Germinal center (tissue), 1 donor: ENCODE data around the gene ABCD1.
"Not testable (repeated sequence)": the region's sequence is repeated elsewhere in the genome, so short reads cannot be mapped to it uniquely, and the experiment has no call there.

Experiments
- DNase-seq: peaks from one replicate; pipeline ENCODE4 v3.0.0; 2012; ENCODE audit warnings: mixed read lengths, low spot score

Gene ABCD1

DNA sequence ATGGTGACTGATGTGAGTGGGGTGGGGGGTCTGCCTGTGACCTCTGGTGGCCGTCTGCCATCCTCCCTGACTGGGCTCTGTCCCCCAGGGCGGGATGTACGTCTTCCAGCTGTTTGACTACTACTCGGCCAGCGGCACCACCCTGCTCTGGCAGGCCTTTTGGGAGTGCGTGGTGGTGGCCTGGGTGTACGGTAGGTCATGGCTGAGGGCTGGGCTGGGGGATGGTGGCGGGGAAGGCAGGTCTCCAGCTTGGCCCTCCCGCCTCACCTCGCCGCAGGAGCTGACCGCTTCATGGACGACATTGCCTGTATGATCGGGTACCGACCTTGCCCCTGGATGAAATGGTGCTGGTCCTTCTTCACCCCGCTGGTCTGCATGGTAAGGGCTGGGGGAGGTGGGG, 30.4 kb upstream of the ABCD1 start:
- not testable (repeated sequence) for DNase-seq

DNA sequence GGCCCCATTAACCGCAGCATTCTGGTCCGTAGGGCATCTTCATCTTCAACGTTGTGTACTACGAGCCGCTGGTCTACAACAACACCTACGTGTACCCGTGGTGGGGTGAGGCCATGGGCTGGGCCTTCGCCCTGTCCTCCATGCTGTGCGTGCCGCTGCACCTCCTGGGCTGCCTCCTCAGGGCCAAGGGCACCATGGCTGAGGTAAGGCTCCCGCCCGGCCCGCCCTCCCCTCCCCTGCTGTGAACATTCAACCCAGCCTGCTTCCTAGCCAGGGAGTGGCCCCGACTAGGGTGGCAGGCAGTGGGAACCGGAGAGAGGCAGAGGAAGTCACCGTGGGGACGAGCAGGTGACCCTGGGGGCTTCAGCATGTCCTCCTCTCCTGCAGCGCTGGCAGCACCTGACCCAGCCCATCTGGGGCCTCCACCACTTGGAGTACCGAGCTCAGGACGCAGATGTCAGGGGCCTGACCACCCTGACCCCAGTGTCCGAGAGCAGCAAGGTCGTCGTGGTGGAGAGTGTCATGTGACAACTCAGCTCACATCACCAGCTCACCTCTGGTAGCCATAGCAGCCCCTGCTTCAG, 29.9 kb upstream of the ABCD1 start:
- no peak for DNase-seq

DNA sequence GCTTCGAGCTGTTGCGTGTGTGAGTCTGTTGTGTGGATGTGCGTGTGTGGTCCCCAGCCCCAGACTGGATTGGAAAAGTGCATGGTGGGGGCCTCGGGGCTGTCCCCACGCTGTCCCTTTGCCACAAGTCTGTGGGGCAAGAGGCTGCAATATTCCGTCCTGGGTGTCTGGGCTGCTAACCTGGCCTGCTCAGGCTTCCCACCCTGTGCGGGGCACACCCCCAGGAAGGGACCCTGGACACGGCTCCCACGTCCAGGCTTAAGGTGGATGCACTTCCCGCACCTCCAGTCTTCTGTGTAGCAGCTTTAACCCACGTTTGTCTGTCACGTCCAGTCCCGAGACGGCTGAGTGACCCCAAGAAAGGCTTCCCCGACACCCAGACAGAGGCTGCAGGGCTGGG, 28.6 kb upstream of the ABCD1 start:
- DNase-seq: no peak

DNA sequence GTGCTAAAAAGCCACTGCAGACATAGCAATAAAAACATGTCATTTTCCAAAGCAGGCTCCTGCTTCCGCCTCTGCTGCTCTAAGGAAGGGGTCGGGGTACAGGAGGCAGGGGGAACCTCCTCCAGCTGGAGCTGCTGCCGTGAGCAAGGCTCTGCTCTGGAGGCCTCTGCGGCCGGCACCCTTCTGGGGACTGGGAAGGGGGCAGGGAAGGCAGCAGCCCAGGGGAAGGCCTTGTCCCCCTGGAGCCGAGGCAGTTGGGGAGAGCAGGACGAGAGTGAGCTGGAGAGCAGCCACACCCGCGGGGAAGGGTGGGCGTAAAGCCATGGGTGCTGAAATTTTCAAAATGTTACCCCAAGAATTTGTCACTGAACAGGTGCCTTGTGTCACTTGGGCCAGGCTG, 28.1 kb upstream of the ABCD1 start:
- DNase-seq: not testable (repeated sequence)

DNA sequence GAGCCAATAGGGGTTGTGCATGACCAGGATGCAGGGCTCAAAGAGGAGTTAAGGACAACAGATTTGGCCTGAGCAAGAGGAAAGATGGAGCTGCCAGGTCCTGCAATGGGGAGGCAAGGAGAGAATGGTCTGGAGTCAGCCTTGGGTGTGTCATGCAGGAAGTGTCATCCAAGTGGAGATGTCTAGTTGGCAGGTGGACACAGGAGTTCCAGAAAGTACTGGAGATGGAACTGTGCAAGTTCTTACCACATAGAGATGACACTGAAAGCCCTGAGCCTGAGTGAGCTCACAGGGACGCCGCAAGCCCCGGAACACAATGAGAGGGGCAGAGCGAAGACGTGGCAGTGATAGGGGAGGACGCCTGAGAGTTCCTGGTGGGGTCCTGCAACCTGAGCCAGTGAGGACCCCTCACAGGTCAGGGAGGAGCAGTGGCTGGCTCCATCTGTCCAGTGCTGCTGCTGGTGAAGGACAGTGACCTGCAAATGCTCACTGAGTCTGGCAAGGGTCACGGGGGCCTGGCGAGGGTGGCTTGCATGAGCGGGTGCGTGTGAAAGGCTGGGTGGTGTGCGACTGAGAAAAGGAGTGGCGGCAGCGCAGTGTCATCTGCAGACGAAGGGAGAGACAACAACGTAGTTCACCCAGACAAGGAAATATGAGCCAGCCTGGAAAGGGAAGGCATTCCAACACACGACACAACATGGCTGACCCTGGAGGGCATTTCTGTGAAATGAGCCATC, 27.5 kb upstream of the ABCD1 start:
- DNase-seq: not testable (repeated sequence)

DNA sequence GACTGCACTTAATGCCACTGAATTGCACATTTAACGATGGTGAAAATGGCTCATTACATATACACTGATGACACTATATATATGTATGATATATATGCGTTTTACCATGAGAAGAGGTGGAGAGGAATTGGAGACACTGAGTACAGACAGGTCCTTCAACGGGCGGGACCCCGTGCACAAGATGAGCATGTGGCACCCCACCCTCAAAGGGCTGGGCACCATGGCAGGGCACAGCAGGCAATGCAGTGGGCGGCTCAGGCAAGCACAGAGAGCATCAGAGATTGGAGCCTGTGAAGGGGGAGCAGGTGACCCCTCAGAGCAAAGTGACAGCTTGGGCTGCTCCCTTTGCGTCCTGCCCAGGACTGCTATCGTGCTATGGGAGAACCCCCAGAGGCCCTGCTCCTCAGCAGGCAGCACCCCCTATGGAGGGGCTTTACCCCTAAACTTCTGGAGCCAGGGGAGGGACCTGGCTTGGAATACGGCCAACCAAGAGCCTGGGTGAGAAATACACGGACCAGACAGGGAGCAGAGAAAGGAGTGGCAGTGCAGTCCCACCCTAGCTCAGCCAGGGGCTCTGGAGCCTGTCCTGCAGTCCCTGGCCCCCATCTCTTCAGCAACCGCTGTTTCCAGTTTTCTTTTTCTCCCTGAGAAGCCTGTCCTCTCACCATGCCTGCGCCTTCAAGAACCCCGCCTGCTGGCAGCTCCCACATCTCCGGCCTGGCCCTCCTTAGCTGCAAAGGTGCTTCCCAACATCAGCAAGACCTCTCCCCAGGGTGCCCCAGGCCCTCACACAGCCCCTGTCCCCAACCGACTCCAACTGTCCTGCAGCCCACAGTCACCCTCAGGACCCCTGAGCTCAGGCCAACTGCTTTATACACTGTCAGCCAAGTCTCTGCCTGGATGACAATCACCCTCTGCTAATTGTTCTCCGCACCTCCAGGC, 26.5 kb upstream of the ABCD1 start:
- DNase-seq: no peak

DNA sequence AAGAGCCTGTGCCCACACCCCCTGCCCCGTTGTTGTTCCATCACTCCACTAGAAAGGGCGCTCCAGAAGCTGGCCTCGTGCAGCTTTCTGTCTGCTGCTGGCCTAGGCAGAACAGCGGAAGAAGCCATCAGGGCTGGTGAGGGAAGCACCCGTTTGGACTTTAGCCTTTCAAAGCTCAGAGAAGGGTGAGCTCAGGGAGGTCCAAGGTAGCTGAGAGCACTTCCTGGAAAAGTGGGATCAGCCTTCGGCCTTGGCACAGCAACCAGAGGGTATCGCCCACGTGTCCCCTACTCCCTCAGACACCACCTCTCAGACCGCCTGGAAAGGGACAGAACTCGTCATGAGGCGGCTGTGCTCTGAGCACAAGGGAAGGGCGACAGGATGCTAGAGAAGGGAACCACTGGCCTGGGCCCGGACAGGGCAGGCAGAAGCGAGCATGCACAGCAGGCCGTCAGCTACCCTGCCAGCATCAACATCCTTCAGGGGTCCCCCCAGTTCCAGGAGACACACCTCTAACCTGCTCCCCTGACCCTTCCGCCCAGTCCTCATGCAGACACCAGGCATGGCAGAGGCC, 25.4 kb upstream of the ABCD1 start:
- not testable (repeated sequence) for DNase-seq

DNA sequence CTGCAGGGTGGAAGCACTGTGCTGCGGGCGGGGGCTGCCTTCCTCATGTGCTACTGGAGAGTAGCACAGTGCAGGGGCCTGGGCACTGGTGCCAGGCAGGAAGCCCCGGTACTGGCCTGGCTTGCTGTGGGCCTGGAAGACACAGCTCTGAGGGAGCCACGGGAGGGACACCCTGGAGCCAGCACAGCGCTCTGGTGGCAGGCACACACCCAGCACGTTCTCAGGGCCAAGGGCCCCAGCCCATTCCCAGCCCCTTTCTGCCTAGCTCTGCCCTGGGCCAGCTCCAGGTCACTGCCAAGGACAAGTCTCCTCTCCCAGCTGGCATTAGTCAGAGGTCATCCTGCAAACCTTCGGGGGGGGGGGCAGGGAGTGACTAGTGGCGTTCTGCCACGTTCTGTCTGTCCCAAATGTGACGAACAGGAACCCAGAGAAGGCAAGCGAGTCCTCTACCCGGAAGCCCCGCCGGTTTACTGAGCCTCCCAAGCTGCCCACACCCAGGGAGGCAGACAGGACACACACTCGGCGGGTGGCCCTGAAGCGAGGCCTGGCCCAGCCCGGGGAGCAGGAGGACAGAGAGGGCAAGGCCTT, 24.8 kb upstream of the ABCD1 start:
- DNase-seq: not testable (repeated sequence)

DNA sequence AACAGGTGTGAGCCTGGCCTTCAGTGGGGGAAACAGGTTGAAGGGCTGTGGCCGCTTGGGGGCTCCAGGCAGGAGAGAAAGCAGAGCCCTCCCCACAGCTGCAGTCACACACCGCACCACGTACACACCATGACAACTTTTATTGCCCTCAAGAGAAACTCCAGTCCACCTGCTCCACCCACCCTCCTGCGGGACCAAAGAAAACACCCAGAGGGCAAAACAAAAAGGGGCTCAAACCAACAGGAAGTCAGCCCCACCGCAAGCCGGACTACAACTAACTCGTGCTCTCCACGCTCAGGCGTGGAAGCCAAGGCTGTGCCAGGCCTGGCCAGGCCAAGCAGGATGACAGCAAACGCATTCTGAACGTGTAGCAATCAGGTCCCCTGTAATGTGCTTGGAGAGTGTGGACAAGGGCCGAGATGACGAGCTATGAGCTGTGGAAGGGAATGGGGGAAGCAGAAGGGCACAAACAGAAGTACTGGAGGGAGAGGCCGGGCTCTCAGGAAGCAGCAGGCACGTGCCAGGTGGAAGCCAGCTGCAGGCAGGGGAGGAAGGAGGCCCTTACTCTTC, 24.2 kb upstream of the ABCD1 start:
- no peak for DNase-seq

DNA sequence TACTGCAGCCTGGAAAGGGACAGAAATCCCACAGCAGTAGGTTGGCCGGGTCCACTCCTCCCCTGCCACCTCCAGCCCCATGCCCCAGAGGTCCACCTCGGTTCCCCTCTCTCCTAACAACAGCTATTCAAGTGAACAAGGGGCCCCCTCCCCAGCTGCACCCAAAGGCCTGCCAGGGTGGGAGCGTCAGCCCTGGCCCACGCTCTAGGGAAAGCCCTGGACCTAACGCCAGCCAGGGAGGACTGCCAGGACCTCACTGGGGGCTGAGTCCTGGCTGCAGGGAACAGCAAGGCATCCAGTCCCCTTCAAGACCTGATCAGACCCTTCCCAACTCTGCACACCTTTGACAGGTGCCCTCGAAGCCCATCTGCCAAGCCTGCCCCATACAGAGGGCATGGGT, 23.7 kb upstream of the ABCD1 start:
- DNase-seq: no peak

DNA sequence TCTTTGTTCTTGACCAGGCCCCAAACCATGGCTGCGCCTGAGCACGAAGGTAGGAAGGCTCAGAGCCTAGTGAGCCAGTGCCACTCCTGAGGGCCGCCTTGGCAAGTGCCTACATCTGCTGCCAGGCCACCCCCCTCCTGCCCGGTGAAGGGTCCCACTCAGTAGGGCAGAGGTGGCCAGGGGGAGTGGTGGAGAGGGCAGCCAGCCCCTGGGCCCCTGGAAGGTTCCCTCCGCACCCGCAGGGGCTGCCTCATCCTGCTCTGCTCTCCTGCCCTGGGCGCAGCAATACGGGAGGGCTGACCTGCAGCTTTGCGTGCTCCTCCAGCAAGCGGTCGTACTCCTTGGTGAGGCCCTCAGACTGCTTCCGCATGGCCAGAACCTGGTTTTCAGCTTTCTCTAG, 22.9 kb upstream of the ABCD1 start:
- DNase-seq: no peak

DNA sequence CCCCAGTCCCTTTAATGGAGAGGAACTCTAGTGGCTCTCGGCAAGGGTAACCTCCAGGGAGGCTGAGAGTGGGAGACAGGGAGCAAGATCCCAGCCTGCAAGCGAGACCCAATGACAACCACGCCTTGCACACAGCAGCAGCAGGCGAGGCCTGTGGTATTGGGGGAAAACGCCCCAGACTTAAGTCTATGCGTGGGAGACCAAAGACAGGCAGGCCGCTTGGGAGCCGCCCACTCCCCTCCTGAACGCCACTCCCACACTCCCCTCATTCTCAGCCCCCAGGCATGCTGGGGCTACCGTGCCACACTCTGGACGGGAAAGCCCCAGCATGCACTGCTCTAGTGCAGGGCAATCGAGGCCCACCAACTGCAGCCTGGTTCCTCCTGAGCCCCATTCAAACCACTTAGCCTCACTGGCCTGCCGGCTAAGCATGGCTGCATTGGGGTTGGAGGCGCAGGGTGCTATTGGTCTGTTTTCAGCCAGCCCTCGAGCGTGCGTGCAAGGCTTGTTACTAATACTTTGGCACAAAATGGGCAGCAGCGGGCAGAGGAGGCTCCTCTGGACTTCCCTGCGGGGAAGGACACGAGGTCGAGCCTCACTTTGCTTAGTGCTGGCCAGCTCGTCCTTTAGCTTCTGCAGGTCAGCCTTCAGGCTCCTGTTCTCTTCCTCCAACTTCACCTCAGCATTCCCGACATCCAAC, 22.2 kb upstream of the ABCD1 start:
- no peak for DNase-seq

DNA sequence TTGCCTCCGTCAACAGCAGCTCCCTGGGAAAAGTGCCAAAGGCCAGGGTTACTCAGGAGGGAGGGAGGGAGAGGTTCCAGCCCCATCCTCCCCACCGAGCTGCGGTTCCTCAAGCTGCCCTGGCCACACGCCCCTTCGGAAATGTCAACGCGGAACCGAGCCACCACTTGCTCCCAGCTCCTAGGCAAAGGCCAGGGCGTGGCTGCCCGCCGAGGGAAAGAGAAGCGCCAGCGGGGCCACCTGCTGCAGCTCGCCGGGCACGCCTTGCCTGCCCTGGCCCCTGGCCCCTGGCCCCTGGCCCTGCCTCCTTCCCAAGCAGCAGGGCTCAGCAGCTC, 21.7 kb upstream of the ABCD1 start:
- no peak for DNase-seq

DNA sequence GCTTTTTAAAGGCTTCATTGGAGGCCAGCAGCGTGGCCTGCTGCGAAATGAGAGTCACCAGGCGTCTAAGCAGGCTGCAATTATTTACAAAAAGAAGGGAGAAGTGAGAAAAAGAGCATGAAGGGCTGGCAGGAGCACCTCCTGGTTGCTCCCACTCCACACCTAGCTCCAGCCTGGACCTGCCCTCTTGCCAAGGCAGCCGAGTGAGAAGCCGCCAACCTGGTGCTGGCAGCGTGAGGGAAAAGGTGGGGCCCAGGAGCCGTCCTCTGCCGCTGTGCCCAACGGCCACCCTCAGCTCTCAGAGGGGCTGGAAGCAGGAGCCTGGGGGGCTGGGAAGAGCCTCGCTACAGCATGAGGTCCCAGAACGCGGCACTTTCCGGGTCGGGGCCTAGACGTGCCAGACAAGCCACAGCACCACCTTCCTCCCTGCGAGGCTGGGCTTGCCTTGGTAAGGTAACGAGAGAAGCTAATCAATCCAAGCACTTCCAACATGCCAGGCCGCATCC, 20.6 kb upstream of the ABCD1 start:
- no peak for DNase-seq

DNA sequence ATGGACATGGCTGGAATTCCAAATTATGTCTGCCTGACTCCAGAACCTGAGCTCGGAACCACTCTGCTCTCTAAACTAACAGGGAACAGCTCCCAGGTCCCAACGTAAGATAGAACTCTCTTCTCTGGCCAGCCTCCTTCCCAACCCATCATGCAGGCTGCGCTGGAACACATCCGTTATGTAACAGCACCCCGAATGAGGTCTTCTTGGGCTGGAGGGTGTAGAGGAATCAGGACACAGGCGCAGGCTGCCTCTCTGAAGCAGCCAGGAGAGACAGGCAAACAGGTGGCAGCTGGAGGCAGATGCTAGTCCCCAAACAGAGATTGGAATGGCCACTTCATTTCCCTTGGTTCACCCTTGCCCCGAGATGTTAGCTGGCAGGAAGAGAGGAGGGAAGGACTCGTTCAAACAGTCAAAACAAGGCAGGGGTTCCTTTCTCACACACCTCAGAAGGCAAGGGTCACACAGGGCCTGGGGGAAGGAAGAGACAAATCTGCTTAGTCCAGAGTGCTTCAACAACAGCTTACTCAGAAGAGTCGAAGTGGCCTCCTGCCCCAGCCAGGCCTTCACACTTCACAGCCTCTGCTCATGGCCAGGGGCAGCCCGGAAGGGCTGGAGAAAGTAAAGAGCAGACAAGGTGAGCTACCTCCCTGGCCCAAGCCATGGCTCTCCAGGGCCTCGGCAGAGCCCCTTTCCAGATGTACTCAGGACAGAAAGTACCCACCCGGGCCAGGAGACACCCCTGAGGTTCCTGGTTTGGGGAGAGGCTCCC, 19.8 kb upstream of the ABCD1 start:
- DNase-seq: not testable (repeated sequence)

DNA sequence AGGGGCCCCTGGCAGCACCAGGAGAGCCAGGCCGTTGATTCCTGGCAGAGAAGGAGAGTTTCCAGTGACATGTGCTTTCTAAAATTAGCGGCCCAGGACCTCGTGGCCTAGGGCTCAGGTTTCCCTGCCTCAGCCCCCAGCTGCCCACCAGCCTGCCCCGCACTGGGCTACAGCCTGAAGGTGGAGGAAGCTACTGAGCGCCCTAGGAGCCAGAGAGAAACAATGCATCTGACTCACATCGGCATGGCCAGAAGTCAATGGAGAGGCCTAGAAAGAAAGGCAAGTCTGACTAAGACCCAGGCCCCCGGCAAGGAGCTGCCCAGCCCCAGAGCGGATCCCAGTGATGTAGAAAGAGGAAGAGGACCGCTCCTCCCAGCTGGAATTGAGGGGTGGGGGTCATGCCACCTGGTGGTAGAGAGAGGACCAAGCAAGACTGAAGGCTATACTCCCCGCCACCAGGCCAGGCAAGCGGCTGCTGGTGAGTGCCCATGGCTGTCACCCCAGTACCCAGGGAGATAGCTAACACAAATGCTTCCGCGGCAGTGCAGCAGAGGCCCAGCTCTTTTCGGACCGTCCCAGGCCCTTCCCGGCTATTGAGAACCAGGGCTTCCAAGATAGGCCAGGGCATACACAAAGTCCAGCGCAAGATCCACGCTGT, 19.1 kb upstream of the ABCD1 start:
- DNase-seq: not testable (repeated sequence)

DNA sequence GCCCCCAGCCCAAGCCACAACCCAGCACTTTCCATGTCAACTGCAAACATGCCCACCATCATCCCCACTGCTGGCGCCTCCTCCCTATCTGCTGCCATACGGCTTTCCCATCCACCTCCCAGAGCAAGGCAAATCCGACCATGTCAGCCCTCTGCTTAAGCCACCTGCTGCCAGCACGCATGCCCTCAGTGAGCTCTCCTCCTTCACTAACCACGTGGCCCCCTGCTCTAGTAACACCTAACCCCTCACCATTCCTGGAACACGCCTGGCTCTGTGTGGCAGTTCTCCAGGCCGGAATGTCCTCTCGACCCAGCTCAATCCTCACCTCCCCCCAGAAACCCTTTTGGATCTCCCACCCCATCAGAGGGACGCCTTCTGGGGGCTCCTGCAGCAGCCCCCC, 17.9 kb upstream of the ABCD1 start:
- DNase-seq: no peak

DNA sequence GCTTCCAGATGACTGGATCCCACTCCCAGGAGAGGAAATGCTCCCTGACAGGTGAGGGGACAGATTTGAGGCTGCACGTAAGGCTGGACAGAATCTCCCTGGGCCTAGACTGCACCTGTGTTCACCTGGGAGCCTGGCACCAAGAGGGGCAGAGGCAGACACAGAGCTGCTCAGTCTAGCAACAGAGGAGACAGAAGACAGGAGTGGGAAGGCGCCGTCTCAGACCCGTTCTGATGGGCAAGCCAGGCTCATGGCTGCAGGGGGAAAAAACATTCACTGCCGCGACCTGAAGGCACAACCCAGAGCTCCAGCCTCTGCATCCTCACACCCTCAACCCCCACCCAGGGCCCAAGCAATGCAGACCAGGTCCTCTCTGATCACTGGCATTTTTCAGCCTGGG, 17.2 kb upstream of the ABCD1 start:
- no peak for DNase-seq

DNA sequence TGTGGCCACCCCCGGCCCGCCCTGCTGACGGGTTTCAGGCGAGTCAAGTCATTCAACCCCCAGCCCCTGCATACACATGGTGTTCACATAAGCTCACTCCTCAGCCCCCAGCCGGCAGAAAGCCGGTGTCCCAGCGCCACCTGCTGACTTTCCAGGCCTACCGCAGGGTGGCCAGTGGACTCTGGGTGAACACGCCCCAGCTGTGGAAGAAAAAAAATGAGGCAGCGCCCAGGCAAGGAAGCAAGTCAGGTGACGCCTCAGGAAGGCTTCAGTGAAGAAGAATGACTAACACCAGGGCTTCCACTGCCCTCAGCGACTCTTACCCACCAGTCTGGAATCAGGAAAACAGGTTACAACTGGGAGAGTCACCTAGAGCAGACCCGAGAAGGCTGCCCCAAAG, 16.2 kb upstream of the ABCD1 start:
- DNase-seq: peak; percentile 25
